ENCODE measurements around the gene PADI3.

GRCh38 chr1:17234405-17234804 is 14.5 kb upstream of the PADI3 start:
- TF ChIP-seq, protein P1, sequence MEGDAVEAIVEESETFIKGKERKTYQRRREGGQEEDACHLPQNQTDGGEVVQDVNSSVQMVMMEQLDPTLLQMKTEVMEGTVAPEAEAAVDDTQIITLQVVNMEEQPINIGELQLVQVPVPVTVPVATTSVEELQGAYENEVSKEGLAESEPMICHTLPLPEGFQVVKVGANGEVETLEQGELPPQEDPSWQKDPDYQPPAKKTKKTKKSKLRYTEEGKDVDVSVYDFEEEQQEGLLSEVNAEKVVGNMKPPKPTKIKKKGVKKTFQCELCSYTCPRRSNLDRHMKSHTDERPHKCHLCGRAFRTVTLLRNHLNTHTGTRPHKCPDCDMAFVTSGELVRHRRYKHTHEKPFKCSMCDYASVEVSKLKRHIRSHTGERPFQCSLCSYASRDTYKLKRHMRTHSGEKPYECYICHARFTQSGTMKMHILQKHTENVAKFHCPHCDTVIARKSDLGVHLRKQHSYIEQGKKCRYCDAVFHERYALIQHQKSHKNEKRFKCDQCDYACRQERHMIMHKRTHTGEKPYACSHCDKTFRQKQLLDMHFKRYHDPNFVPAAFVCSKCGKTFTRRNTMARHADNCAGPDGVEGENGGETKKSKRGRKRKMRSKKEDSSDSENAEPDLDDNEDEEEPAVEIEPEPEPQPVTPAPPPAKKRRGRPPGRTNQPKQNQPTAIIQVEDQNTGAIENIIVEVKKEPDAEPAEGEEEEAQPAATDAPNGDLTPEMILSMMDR (IDR thresholded peaks at IDR 0.05) = no peak
- TF ChIP-seq POLR2A (IDR thresholded peaks at IDR 0.05) = no peak

Measured in heart left ventricle (tissue), 13 donors.